Cerebellar nuclear complex (tissue), 1 donor: ENCODE data around the gene UBE2L5.
A peak's percentile ranks its signal among the peaks of the same experiment; 100 is the strongest.
"Not testable (repeated sequence)": the region's sequence is repeated elsewhere in the genome, so short reads cannot be mapped to it uniquely, and the experiment has no call there.

Experiments used
- DNase-seq, 2 experiments: peaks; one replicate each; lab custom pipeline; 2025; lab: John Stamatoyannopoulos, UW

The UBE2L5 gene

DNA sequence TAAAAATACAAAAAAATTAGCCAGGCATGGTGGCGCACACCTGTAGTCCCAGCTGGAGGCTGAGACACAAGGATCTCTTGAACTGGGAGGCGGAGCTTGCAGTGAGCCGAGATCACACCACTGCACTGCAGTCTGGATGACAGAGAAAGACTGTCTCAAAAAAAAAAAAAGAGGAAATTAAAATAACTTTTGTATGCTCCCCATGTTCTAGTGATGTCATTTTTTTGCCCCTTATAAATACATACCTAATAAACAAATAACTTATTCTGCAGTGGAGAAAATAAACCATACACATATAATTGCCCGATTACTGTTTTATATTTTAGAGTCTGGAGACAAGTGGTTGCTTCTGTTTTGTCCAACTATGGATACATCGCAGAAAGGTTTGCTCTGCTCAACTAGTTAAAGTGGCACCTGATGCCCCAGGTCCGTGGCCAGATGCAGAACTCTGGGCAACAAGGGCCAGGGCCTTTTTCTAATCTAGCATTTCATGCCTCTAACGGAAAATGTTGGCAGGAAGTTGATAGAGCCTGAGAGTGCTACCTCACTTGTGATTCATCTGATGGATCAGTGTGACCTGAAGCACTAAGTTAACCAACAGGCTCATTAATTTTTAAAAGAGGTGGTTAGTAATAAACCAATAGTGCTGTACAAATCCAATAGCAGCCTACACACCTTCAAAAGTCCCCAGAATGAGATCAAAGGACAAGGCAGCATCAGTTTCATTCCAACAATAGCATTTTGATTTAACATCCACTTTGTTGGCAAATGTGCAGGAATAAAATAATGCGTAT, 18.8 kb downstream of the UBE2L5 start:
- DNase-seq = no peak

- no peak for DNase-seq
These were observed 20.6 kb downstream of the UBE2L5 start for GRCh38 chr13:30442926-30443325.

- not testable (repeated sequence) for DNase-seq
These were observed 21.2 kb downstream of the UBE2L5 start for GRCh38 chr13:30443491-30443890.

- DNase-seq = no peak
These were observed 21.7 kb downstream of the UBE2L5 start for GRCh38 chr13:30443957-30444404.

DNA sequence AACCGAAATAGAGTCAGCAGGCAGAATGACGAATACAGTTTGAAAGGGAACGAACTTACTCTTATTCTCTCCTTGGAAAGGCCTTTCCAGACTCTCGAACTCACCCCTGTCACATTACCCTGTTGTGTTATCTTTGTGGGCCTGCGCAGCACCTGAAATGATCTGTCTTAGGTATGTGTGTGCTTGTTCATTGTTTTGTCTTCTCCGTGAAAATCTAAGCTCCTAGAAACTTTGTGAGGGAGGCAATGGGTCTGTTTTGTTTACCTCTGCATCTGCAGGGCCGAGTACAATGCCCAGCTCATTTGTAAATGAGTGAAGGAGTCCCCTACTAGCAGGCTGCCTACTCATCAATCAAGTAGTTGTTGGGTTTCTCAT, 23.8 kb downstream of the UBE2L5 start:
- DNase-seq = no peak

- no peak for DNase-seq
These were observed 26.1 kb downstream of the UBE2L5 start for GRCh38 chr13:30448441-30448840.

GRCh38 chr13:30450066-30450465, 27.8 kb downstream of the UBE2L5 start:
- DNase-seq = no peak

GRCh38 chr13:30451476-30451875, 29.2 kb downstream of the UBE2L5 start:
- not testable (repeated sequence) for DNase-seq

DNA sequence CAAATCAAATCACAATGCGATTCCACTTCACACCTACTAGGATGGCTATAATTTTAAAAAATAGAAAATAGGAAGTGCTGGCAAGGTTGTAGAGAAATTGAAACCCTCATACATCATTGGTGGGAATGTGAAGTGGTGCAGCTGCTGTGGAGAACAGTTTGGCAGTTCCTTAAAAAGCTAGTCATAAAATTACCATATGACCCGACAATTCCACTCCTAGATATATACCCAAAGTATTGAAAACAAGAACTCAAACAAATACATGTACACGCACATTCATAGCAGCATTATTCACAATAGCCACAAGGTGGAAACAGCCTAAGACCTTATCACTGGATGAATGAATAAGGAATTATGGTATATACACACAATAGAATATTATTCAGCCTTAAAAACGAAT, 31.4 kb downstream of the UBE2L5 start:
- DNase-seq = no peak

DNA sequence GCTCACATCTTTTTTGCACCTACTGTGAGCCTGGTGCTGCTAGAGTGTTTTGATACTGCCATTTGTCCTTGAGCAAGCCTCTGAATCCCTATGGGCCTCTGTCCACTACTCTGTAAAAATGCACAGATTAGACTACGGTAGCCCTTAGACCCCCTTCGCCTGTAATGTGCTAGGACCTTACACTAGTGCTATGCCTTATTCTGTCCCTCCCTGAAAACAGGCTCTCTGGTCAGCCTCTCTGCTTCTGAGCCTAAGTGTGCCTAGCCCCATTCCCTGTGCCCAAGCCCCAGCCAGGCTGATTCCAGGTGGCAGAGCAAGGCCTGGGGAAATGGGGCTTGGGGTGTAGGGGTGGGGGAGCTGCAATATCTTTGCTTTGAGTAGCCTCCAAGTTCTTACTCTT, 32.7 kb downstream of the UBE2L5 start:
- no peak for DNase-seq

DNA sequence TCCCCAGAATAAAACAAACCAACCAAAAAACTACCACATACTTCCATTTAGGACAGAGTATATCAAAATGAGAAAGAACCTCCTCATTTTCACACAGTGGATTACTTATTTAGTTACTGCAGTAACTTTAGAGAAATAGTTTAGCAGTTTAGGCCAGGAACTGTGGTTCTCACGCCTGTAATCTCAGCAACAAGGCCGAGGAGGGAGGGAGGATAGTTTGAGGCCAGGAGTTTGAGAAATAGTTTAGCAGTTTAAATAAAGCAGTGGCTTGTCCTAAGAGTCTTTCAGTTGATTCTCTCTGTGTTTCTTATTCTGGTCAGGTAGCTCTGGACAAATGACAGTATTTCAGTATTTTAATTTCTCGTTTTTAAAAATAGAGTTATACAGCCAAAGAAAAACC, 34.0 kb downstream of the UBE2L5 start:
- DNase-seq = no peak

DNA sequence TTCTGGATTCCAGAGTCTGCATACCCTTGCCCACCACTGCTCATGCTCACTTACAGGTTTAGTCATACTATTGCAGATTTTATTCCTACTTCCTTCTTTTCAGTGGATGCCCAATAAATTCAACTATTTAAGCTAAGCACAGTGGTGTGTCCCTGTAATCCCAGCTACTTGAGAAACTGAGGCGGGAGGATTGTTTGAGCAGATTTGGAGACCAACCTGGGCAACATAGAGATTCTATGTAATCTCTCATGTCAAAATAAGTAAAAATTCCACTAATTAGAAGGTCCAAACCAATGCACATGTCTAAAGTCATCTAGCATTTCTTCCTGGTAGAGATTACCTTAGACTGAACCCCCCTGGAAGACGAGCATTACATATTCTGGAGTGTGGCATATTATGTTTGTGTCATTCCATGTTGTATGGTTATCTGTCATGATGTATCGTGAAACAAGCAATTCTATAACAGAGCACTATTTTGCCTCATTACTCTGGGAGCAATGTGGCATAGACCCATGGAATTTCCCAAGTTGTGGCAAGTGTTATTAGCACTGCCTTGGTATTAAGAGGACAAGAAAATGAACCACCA, 35.1 kb downstream of the UBE2L5 start:
- DNase-seq = no peak

GRCh38 chr13:30461279-30462066, 39.2 kb downstream of the UBE2L5 start:
- peak in 1 of 2 experiments; percentile 15 for DNase-seq

DNA sequence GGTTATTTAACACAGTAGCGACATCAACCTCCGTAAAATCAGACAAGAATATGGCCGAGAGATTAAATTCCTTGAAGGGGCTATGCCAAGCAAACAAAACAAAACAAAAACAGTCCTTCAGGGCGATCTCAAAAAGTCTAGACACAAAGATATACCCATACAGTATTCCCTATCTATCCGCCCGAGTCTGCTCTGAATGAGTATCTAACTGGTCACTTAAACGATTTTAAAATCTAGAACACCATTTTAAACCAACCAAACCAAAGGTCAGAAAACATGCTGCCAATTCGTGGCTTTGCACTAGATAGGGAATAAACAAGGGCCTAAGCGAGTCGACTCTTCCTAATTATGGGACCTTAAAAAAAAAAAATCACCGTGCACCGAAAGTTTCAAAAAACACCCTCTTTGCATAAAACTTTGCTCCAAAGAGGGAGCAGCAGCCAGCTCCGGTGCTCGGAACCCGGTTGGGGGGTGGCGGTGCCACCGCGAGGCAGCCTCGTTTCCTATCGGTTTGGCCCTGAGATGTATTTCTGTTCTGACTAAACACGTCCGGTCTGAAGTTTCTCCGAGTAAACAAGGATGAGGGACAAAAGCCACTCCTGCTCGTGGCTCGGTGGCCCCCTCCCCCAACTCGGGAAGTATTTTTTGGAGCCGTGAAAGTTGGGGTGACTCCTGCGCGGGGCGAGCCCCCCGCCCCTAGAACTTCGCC, 41.6 kb downstream of the UBE2L5 start:
- DNase-seq = no peak

DNA sequence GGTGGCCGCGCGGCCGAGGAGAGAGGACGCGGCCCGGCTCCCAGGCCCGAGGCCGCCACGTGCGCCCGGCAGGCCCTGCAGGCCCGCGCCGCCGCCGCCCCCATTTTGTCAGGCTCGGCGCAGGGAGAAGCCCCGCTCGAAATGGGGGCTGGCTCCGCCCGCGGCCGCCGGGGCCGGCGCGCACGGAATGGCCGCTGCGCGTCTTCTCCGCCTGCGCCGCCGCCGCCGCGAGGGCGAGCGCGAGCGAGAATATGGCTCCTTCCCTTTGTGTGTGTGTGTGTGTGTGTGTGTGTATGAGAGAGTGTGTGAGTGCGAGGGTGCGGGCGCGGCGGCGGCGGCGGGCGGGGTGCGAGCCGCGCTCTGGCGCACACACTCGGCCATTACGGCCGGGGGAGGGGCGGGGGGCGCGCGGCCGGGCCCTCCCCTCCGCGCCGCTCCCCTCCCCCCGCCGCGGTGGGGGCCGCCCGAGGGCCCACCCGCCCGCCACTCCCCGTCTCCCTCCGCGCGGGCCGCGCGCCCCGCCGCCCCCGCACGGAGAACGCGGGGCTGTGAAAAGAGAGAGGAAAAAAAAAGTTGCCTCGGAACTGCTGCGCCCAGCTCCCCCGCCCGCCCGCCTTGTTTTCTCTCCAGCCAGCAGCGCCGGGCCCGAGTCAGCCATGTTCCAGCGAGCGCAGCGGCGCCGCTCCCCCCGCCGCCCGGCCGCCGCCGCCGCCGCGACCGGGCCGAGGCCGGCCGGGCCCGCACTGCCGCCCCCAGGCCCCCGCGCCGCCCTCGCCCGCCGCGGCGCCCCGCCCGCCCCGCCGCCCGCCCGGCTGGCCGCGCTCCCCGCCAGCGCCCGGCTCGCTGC, 42.4 kb downstream of the UBE2L5 start:
- no peak for DNase-seq

- no peak for DNase-seq
These were observed 43.0 kb downstream of the UBE2L5 start for GRCh38 chr13:30465343-30465592.

DNA sequence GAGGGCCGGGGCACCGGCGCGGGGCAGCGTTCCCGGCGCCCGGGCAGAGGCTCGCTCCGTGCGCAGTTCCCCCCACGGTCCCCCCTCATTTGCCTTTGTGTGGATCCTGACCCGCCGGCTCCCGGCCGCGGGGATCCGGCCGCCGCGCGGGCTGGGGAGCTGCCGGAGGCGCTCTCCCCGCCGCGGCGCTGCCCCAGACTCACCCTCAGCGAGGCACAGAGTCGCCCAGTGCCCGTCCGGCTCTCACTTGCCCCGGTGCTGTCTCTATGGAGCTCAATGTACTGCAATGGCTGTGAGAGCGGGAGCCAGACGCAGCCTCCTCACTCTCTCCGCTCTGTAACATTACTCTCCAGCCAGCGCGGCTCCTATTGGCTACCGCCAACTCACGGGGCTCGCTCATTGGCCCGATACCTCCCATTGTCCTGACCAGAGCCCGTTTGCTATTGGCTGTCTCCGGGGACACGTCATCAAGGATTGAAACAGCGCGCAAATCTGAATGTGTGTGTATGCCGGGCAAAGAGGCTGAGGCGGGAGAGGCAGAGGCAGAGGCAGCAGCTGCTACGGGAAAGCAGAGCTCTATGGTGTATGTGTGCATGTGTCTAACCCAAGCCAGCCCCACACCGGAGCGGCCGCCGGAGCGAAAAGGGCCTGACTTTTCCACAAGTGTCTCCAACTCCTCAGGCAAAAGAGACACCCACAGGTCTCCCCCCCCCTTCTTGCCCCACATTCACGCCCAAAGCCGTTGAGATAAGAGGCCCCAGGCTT, 43.5 kb downstream of the UBE2L5 start, which contains the start of gene HMGB1:
Gene HMGB1, minus strand, starts transcription at position 344 of the 765 bp plus-strand sequence. CDS start 2,256 bp downstream, outside the sequence.
- DNase-seq = peak; percentile 80 to 98

GRCh38 chr13:30466358-30466714, 44.0 kb downstream of the UBE2L5 start:
- DNase-seq = no peak

- DNase-seq = no peak
These were observed 44.6 kb downstream of the UBE2L5 start for GRCh38 chr13:30466841-30467252.

- DNase-seq = no peak
These were observed 51.4 kb downstream of the UBE2L5 start for GRCh38 chr13:30473675-30474074.
